ENCODE data around the gene HHLA2.
A peak's percentile ranks its signal among the peaks of the same experiment; 100 is the strongest.

Gene HHLA2

DNA sequence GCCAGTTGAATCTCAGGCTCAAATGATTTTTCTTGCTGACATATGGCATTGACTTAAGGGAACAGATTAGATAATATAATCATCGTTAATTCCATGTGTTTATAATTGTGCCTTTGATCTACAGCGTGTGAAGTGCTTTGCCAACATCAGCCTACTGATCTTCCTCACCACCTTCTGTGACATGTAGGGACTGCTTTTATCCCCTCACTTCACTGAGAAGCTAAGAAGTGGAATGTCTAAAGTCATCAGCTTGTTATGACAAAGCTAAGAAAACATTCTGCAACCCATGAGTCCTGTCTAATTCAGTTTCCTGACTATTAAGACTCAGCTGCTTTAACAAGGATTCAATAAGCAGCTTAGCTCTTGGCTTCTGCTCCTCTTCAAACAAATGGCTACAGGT, 108.0 kb downstream of the HHLA2 start:
- DNase-seq (ENCODE audit: low read depth), result no peak
- in situ Hi-C loops (cut with HindIII; ENCODE audit: low sequenced_read_pairs), result no loop called here
- H3K4me3 ChIP-seq (ENCODE audit: low read depth, low read length), result no peak overlapping the region
- no peak for TF ChIP-seq CTCF (IDR thresholded peaks at IDR 0.05; ENCODE audit: low read depth, low read length, missing control alignments)

DNA sequence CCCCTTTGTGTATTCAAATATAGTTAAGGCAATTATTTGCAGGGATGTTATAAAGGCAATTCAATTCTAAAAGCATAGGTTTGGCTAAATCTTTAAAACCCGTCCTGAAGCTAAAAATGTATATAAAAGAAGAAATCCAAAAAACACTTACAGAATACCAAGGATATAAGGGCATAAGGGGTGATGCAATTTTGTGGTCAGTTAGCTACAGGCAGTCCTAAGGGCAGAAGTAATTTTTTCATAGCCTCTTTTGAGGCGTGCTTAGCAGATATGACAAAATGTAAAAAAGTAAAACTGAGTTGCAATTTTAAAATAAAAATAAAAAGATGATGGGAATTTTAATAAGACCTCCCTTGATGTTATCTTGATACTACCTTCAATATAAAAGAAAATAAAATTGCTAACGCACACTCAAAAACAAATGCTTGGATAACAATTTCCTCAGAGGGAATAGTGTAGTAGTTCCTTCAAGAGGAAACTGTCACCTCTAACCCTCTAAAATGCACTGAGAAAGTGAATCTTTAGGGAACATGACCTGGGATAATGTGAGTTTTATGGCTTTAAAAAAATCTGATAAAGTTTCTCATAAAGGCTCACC, 109.8 kb downstream of the HHLA2 start:
- no peak overlapping the region for H3K4me3 ChIP-seq (ENCODE audit: low read depth, low read length)
- no peak for DNase-seq (ENCODE audit: low read depth)
- in situ Hi-C loops (cut with HindIII; ENCODE audit: low sequenced_read_pairs), result no loop called here
- no peak for TF ChIP-seq CTCF (IDR thresholded peaks at IDR 0.05; ENCODE audit: low read depth, low read length, missing control alignments)

DNA sequence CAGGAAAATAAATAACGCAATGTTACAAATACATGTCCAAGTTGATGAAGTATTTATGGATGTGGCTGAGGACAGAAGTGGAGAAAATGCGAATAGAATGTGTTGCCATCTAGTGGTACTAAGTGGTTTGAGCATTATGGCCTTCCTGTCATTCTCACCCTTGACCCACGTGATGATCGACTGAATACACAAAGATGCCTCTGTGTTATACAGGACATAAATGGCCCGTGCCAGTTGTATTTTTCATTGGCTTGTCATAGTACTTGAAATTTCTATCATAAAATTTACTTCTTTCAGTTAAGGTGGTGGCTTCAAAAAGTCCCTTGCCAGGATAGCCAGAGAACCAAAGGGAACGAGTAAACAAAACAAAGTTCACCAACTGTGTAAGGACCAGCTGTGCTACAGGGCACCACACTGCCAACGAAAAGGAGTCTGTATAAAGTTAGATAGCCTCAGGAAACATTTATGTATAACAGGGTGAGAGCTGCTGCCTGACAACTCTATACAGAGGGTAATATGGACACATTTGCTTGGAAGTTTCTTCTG, 110.4 kb downstream of the HHLA2 start:
- peak; percentile 59 for TF ChIP-seq CTCF (IDR thresholded peaks at IDR 0.05; ENCODE audit: low read depth, low read length, missing control alignments)
- in situ Hi-C loops (cut with HindIII; ENCODE audit: low sequenced_read_pairs), result no loop called here
- H3K4me3 ChIP-seq (ENCODE audit: low read depth, low read length), result no peak overlapping the region
- DNase-seq (ENCODE audit: low read depth), result no peak

DNA sequence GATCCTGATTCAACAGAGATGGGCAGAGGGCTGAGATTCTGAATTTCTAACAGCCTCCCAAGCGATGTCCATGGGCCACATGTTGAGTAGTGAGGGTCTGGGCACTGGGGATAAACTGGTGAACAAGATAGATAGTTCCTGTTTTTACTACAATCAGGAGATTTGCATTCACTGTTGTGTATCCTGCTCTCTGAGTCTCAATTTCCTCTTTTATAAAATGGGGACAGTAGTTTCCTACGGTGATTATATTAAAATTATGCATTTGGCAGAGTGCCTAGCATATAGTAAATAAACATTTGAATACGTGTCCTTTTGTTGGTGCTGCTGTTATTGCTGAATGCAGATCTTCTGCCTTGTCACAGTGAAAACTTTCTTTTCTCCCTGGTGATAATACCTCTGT, 111.5 kb downstream of the HHLA2 start:
- TF ChIP-seq CTCF (IDR thresholded peaks at IDR 0.05; ENCODE audit: low read depth, low read length, missing control alignments), result no peak
- in situ Hi-C loops (cut with HindIII; ENCODE audit: low sequenced_read_pairs), result no loop called here
- H3K4me3 ChIP-seq (ENCODE audit: low read depth, low read length), result no peak overlapping the region
- DNase-seq (ENCODE audit: low read depth), result no peak

- in situ Hi-C loops (cut with HindIII; ENCODE audit: low sequenced_read_pairs), result no loop called here
- H3K4me3 ChIP-seq (ENCODE audit: low read depth, low read length), result no peak overlapping the region
- no peak for DNase-seq (ENCODE audit: low read depth)
- no peak for TF ChIP-seq CTCF (IDR thresholded peaks at IDR 0.05; ENCODE audit: low read depth, low read length, missing control alignments)
Measured at GRCh38 chr3:108408883-108409799, 112.8 kb downstream of the HHLA2 start.

GRCh38 chr3:108409800-108410178, 113.4 kb downstream of the HHLA2 start:
- H3K4me3 ChIP-seq (ENCODE audit: low read depth, low read length), result no peak overlapping the region
- no peak for DNase-seq (ENCODE audit: low read depth)
- in situ Hi-C loops (cut with HindIII; ENCODE audit: low sequenced_read_pairs), result no loop called here
- no peak for TF ChIP-seq CTCF (IDR thresholded peaks at IDR 0.05; ENCODE audit: low read depth, low read length, missing control alignments)

All from astrocyte of the cerebellum (primary cell).